Glutamatergic neuron (in vitro differentiated cells): ENCODE data around the gene IFNA5. TPM values are rescaled to one million over a fixed set of nuclear protein-coding genes. Genes with fewer than 3 reads are reported as not detected.

Experiments used
- DNase-seq: peaks from one replicate; pipeline ENCODE4 v3.0.0; 2022
- H3K27ac Mint-ChIP-seq: one replicate; pipeline ENCODE4 v1.8.0; 2020; ENCODE audit warnings: mild to moderate bottlenecking, mixed read lengths, inconsistent platforms; ENCODE audit not compliant: unreplicated experiment
- H3K27me3 Mint-ChIP-seq: one replicate; pipeline ENCODE4 v1.8.0; 2020; ENCODE audit warnings: mild to moderate bottlenecking, moderate library complexity, mixed read lengths, inconsistent platforms; ENCODE audit not compliant: unreplicated experiment
- H3K36me3 Mint-ChIP-seq: one replicate; pipeline ENCODE4 v1.8.0; 2020; ENCODE audit warnings: mild to moderate bottlenecking, mixed read lengths, inconsistent platforms; ENCODE audit not compliant: unreplicated experiment
- H3K4me1 Mint-ChIP-seq: one replicate; pipeline ENCODE4 v1.8.0; 2020; ENCODE audit warnings: mild to moderate bottlenecking, low read depth, mixed read lengths, inconsistent platforms; ENCODE audit not compliant: unreplicated experiment
- H3K4me3 Mint-ChIP-seq: one replicate; pipeline ENCODE4 v1.8.0; 2020; ENCODE audit warnings: mild to moderate bottlenecking, mixed read lengths, inconsistent platforms; ENCODE audit not compliant: unreplicated experiment
- H3K9me3 Mint-ChIP-seq: one replicate; pipeline ENCODE4 v1.8.0; 2020; ENCODE audit warnings: mild to moderate bottlenecking, moderate library complexity, mixed read lengths, inconsistent platforms; ENCODE audit not compliant: unreplicated experiment
- CTCF ChIP-seq: fragments of 200-600 bp; sonication (generic); IDR thresholded peaks from one replicate; pipeline ENCODE4 v1.5.0; 2021; ENCODE audit not compliant: partially characterized antibody, unreplicated experiment
- long read RNA-seq: library from polyadenylated mRNA; unstranded; transcript quantifications from one replicate; pipeline ENCODE4 v2.0.0, GENCODE V29; 2020; ENCODE audit not compliant: unreplicated experiment
- total RNA-seq: library from RNA; stranded (reverse); fragmentation: NEBNext Ultra II Directional; extraction: Animal tissue kit (Norgen Biotek cat#: 25700); gene quantifications from one replicate; pipeline ENCODE4 v1.2.1, GENCODE V29; 2021; ENCODE audit not compliant: unreplicated experiment

Gene IFNA5
- total RNA-seq, result not detected
- long read RNA-seq, result 0 reads

- Mint-ChIP-seq H3K27ac (no peak within 1 kb of the TSS), H3K4me3 (no peak within 1 kb of the TSS), H3K4me1 (no peaks in the 10 kb centered on the region), H3K36me3 (no peaks in the 10 kb centered on the region), H3K27me3 (peaks cover 1% of the 10 kb centered on the region), H3K9me3 (no peaks in the 10 kb centered on the region)
- DNase-seq, result no peak
- no peak for TF ChIP-seq CTCF
Observed at GRCh38 chr9:21305213-21305612, at the start of gene IFNA5. IFNA5 (minus strand) TSS chr9:21305313; CDS start chr9:21305256, 57 bp downstream.

- H3K36me3 Mint-ChIP-seq, result no peaks in the 10 kb centered on the region
- no peaks in the 10 kb centered on the region for H3K4me1 Mint-ChIP-seq
- H3K9me3 Mint-ChIP-seq, result peaks cover 2% of the 10 kb centered on the region
Observed at GRCh38 chr9:21350787-21351186, 45.7 kb upstream of the IFNA5 start, which contains the start of gene IFNA6. IFNA6 (minus strand) TSS chr9:21350887; CDS start chr9:21350887, 0 bp downstream.

GRCh38 chr9:21348430-21348970 lies 43.4 kb upstream of the IFNA5 start:
- Mint-ChIP-seq H3K36me3 (no peaks in the 10 kb centered on the region), H3K27me3 (no peaks in the 10 kb centered on the region), H3K4me1 (no peaks in the 10 kb centered on the region), H3K4me3 (no peak overlapping the region), H3K27ac (no peak overlapping the region), H3K9me3 (peaks cover 2% of the 10 kb centered on the region)
- no peak for TF ChIP-seq CTCF
- DNase-seq, result no peak

More at GRCh38 chr9:21350787-21351186, 45.7 kb upstream of the IFNA5 start, which contains the start of gene IFNA6:
- no peak within 1 kb of the TSS for H3K27ac Mint-ChIP-seq
- no peak within 1 kb of the TSS for H3K4me3 Mint-ChIP-seq
- no peak for DNase-seq
- no peaks in the 10 kb centered on the region for H3K27me3 Mint-ChIP-seq
- TF ChIP-seq CTCF, result no peak

DNA sequence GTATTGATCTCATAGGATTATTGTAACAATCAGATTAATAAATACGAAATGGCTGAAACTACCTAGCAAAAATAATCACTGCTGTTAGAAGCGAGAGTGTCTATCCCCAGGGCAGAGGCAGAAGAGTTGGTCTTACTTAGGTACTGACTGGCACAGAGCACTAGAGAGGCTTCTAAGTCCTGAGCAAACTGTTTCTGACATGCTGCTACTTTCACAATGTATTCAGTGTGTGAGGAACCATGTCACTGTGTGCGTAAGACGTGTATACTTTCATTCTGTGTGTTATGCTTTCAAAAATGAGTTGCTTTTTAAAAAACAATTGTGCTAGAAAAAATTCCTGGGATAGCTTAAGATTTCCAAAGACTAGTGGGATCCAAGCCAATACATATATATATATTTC lies 35.6 kb upstream of the IFNA5 start:
- Mint-ChIP-seq H3K4me3 (no peak overlapping the region), H3K27ac (no peak overlapping the region), H3K4me1 (no peaks in the 10 kb centered on the region), H3K27me3 (peaks cover 1% of the 10 kb centered on the region), H3K9me3 (no peaks in the 10 kb centered on the region), H3K36me3 (no peaks in the 10 kb centered on the region)
- TF ChIP-seq CTCF, result no peak
- DNase-seq, result no peak

GRCh38 chr9:21336457-21336856 lies 31.3 kb upstream of the IFNA5 start:
- Mint-ChIP-seq H3K27ac (no peak overlapping the region), H3K27me3 (no peaks in the 10 kb centered on the region), H3K9me3 (no peaks in the 10 kb centered on the region), H3K4me1 (peaks cover 15% of the 10 kb centered on the region), H3K36me3 (no peaks in the 10 kb centered on the region), H3K4me3 (no peak overlapping the region)
- TF ChIP-seq CTCF, result no peak
- DNase-seq, result no peak
